ENCODE measurements around the gene CSDE1.

DNA sequence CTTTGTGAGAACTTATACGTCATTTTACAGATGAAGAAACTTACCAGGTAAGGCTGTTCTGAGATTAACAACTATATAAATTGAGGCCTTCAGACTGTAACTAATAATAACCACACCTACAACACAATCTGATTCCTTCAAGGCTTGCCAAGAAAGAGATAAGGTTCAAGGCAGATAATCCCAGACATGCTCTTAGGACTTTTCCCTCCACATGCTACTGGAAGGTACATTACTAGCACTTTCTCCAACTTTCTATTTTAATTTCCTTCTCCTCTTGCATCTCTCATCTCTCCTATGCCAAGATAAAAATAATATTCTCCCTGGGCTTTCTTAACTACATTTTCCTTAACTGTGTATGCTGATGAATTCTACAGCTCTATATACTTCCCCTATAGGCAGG, 22.3 kb downstream of the CSDE1 start:
- TF ChIP-seq, protein P1, sequence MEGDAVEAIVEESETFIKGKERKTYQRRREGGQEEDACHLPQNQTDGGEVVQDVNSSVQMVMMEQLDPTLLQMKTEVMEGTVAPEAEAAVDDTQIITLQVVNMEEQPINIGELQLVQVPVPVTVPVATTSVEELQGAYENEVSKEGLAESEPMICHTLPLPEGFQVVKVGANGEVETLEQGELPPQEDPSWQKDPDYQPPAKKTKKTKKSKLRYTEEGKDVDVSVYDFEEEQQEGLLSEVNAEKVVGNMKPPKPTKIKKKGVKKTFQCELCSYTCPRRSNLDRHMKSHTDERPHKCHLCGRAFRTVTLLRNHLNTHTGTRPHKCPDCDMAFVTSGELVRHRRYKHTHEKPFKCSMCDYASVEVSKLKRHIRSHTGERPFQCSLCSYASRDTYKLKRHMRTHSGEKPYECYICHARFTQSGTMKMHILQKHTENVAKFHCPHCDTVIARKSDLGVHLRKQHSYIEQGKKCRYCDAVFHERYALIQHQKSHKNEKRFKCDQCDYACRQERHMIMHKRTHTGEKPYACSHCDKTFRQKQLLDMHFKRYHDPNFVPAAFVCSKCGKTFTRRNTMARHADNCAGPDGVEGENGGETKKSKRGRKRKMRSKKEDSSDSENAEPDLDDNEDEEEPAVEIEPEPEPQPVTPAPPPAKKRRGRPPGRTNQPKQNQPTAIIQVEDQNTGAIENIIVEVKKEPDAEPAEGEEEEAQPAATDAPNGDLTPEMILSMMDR (conservative IDR thresholded peaks at IDR 0.05 in 1 of 2, IDR thresholded peaks at IDR 0.05 in 1 of 2; ENCODE audit: low read depth in 1 of 2, low read length in 2 of 2): no peak
- TF ChIP-seq EZH2 (IDR thresholded peaks at IDR 0.05; ENCODE audit: low read length, missing control alignments): no peak

Measured in fibroblast of lung (primary cell).